Osteocyte (in vitro differentiated cells): ENCODE data around the gene CEACAM1. TPM values are rescaled to one million over a fixed set of nuclear protein-coding genes. Genes with fewer than 3 reads are reported as not detected.
"Not testable (repeated sequence)": the region's sequence is repeated elsewhere in the genome, so short reads cannot be mapped to it uniquely, and the experiment has no call there.

Source experiments
- DNase-seq: peaks from one replicate; pipeline ENCODE4 v3.0.0; 2021; ENCODE audit warnings: mixed read lengths; ENCODE audit not compliant: unreplicated experiment; ENCODE audit errors: extremely low spot score
- H3K27ac Mint-ChIP-seq: one replicate; pipeline ENCODE4 v1.8.0; 2021; ENCODE audit warnings: mild to moderate bottlenecking, mixed read lengths; ENCODE audit not compliant: unreplicated experiment
- H3K27me3 Mint-ChIP-seq: one replicate; pipeline ENCODE4 v1.8.0; 2021; ENCODE audit warnings: mixed read lengths; ENCODE audit not compliant: unreplicated experiment
- H3K36me3 Mint-ChIP-seq: one replicate; pipeline ENCODE4 v1.8.0; 2021; ENCODE audit warnings: mixed read lengths; ENCODE audit not compliant: unreplicated experiment
- H3K4me1 Mint-ChIP-seq: one replicate; pipeline ENCODE4 v1.8.0; 2021; ENCODE audit warnings: mixed read lengths; ENCODE audit not compliant: unreplicated experiment
- H3K4me3 Mint-ChIP-seq: one replicate; pipeline ENCODE4 v1.8.0; 2021; ENCODE audit warnings: mild to moderate bottlenecking, moderate library complexity, mixed read lengths; ENCODE audit not compliant: unreplicated experiment
- H3K9me3 Mint-ChIP-seq: one replicate; pipeline ENCODE4 v1.8.0; 2021; ENCODE audit warnings: mixed read lengths; ENCODE audit not compliant: unreplicated experiment
- total RNA-seq: library from RNA; stranded (reverse); gene quantifications from 2 replicates; pipeline ENCODE4 v1.2.1, GENCODE V29; 2021
- TF ChIP-seq, protein P1 (sequence below): fragments of 200-600 bp; sonication (generic); IDR thresholded peaks from 2 replicates; pipeline ENCODE4 v1.5.0; 2021; ENCODE audit warnings: antibody characterized with exemption, mild to moderate bottlenecking, moderate library complexity

CEACAM1 gene
- total RNA-seq, 1 donor from 2014 or later, result not detected

DNA sequence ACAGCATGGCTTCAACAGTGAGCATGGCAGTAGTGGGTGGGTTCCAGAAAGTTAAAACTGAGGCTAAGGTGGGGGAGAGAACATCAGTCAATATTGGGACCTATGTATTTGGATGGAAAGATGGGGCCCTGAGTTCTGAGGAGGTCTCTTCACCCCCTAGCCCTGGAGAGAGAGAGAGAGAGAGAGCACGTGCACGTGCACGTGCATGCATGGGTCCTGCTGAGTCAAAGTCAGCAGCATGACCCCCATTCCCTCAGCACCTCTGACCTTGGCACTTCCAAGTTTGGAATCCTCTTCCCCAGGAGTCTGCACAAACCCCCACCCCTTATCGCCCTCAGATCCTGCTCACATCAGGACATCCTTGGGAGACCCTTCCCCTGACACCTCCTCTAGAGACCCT lies 32.5 kb upstream of the CEACAM1 start:
- H3K27ac Mint-ChIP-seq, result no peak overlapping the region
- DNase-seq, result no peak
- no peaks in the 10 kb centered on the region for H3K9me3 Mint-ChIP-seq
- no peak overlapping the region for H3K4me3 Mint-ChIP-seq
- peaks cover 6% of the 10 kb centered on the region for H3K27me3 Mint-ChIP-seq
- TF ChIP-seq, protein P1, sequence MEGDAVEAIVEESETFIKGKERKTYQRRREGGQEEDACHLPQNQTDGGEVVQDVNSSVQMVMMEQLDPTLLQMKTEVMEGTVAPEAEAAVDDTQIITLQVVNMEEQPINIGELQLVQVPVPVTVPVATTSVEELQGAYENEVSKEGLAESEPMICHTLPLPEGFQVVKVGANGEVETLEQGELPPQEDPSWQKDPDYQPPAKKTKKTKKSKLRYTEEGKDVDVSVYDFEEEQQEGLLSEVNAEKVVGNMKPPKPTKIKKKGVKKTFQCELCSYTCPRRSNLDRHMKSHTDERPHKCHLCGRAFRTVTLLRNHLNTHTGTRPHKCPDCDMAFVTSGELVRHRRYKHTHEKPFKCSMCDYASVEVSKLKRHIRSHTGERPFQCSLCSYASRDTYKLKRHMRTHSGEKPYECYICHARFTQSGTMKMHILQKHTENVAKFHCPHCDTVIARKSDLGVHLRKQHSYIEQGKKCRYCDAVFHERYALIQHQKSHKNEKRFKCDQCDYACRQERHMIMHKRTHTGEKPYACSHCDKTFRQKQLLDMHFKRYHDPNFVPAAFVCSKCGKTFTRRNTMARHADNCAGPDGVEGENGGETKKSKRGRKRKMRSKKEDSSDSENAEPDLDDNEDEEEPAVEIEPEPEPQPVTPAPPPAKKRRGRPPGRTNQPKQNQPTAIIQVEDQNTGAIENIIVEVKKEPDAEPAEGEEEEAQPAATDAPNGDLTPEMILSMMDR, result no peak
- no peaks in the 10 kb centered on the region for H3K4me1 Mint-ChIP-seq
- no peaks in the 10 kb centered on the region for H3K36me3 Mint-ChIP-seq

DNA sequence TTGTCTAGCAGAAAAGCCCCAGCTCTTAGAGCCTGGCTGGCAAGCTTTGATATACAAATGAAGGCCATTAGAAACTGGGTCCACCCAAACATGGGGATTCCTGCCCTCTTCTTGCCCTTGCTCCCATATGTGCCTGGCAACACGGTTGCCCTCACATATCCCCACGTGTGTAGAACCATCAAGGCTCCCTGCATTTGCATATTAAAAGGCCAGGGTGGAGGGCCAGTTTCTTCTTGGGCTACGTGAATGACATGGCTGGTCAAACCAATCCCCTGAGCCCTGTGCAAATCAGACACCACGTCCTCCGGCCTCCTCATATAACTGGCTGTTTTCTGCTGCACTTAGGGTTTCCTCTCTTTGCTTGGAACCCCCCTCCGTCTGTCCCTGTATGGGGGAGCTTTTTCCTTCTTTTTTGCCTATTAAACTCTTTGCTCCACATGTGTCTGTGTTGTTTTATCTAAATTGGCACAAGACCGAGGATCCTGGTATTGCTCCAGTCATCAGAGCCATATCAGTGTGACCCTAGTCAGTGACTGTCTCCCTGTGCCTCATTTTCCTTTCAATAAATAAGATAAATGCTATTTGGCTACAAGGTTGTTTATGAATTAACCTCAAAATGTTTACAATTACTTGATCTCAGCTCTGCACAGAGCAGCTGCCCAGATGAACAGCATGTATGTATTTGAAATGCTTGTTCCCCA lies 30.3 kb upstream of the CEACAM1 start:
- Mint-ChIP-seq H3K27me3 (peaks cover 8% of the 10 kb centered on the region), H3K4me1 (no peaks in the 10 kb centered on the region), H3K36me3 (no peaks in the 10 kb centered on the region), H3K9me3 (no peaks in the 10 kb centered on the region), H3K27ac (no peak overlapping the region), H3K4me3 (no peak overlapping the region)
- TF ChIP-seq, protein P1, result no peak
- peak; percentile 44 for DNase-seq

DNA sequence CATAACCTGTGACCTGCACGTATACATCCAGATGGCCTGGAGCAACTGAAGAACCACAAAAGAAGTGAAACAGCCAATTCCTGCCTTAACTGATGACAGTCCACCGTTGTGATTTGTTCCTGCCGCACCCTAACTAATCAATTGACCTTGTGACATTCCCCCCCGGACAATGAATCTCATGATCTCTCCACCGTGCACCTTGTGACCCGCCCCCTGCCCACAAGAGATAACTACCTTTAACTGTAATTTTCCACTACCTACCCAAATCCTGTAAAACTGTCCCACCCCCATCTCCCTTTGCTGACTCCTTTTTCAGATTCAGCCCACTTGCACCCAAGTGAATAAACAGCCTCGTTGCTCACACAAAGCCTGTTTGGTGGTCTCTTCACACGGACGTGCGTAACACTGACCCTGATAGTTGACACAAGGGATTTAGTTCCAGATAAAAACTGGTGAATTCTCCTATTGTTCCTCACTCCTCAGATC lies 29.1 kb upstream of the CEACAM1 start:
- not testable (repeated sequence) for H3K27ac Mint-ChIP-seq, H3K36me3 Mint-ChIP-seq, H3K4me1 Mint-ChIP-seq, H3K27me3 Mint-ChIP-seq, H3K9me3 Mint-ChIP-seq, H3K4me3 Mint-ChIP-seq
- peak; percentile 11 for DNase-seq

DNA sequence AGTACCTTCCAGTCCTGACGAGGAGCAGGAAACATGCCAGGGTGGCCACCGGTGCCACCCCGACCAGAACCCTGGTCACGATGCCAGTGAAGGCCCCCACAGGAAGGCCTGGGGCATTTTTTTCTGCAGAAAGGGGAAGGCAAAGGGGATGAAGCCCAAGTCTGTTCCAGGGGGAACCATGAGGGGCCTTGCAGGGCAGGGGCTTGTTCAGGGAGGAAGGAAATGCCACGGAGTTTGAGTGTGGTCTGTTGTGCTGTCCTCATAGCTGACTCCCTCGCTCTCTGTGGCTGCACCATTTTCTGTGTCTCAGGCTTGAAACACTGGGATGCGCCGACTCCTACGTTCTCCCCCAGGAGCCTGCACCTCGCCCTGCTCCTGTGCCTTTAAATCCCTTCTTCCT lies 27.5 kb upstream of the CEACAM1 start:
- Mint-ChIP-seq H3K27ac (no peak overlapping the region), H3K9me3 (no peaks in the 10 kb centered on the region), H3K4me1 (no peaks in the 10 kb centered on the region), H3K4me3 (no peak overlapping the region), H3K36me3 (no peaks in the 10 kb centered on the region), H3K27me3 (peaks cover 2% of the 10 kb centered on the region)
- TF ChIP-seq, protein P1, result no peak
- DNase-seq, result peak; percentile 71

DNA sequence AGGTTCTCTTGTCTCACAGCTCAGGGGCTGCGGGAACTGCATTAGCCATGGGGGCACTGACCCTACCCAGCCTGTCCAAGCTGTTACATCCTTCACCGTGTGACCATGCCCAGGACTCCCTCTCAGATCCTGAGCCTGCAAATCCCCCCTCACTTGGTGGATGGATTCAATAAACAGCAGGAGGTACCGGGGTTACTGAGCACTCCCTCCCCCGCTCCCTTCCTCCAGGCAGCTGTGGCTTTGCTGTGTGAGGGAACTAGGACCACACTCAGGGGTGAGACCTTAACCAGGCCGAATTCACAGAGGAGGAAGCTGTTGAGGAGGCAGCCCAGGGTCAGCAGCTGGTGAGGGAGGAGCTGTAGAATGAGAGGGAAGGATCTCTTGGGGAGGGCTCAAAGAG lies 27.0 kb upstream of the CEACAM1 start:
- Mint-ChIP-seq H3K27ac (no peak overlapping the region), H3K4me1 (no peaks in the 10 kb centered on the region), H3K9me3 (no peaks in the 10 kb centered on the region), H3K4me3 (no peak overlapping the region), H3K36me3 (no peaks in the 10 kb centered on the region), H3K27me3 (peaks cover 2% of the 10 kb centered on the region)
- TF ChIP-seq, protein P1, result no peak
- DNase-seq, result peak; percentile 46
